CD14-positive monocyte (primary cell): ENCODE measurements around the gene WDR64. TPM values are rescaled to one million over a fixed set of nuclear protein-coding genes. Genes with fewer than 3 reads are reported as not detected.

Source experiments
- DNase-seq, 3 donors: peaks; one replicate each; pipeline ENCODE4 v3.0.0-alpha.2; 2011 to 2022
- H2AFZ ChIP-seq: 2 replicates; pipeline ENCODE4 v1.6.0; 2012; ENCODE audit warnings: mild to moderate bottlenecking, low read depth, low read length, inconsistent platforms; ENCODE audit not compliant: insufficient read depth, poor library complexity, severe bottlenecking
- H3K27ac ChIP-seq, 2 donors: 1 replicate in 1 of 2; 2 replicates in 1 of 2; pipeline ENCODE4 v1.5.1; 2012 to 2013; ENCODE audit warnings: low read length in 2 of 2, control low read depth in 1 of 2, inconsistent platforms in 1 of 2, low read depth in 1 of 2, mild to moderate bottlenecking in 1 of 2
- H3K27me3 ChIP-seq, 2 donors: one replicate each; pipeline versions ENCODE4 v1.6.0 to v1.6.1; 2011 to 2013; ENCODE audit warnings: low read length in 2 of 2; ENCODE audit not compliant: control insufficient read depth in 2 of 2, insufficient read depth in 2 of 2
- H3K36me3 ChIP-seq, 2 donors: replicated peaks in 1 of 2; 1 replicate in 1 of 2; 2 replicates in 1 of 2; pipeline versions ENCODE4 v1.5.1 to v1.6.1; 2012 to 2013; ENCODE audit warnings: low read length in 2 of 2, control low read depth in 1 of 2, inconsistent platforms in 1 of 2, mild to moderate bottlenecking in 1 of 2; ENCODE audit not compliant: insufficient read depth in 2 of 2, control insufficient read depth in 1 of 2
- H3K4me1 ChIP-seq, 2 donors: 1 replicate in 1 of 2; 2 replicates in 1 of 2; pipeline versions ENCODE4 v1.5.1 to v1.6.1; 2012 to 2013; ENCODE audit warnings: low read length in 2 of 2, control low read depth in 1 of 2, inconsistent platforms in 1 of 2, mild to moderate bottlenecking in 1 of 2, moderate library complexity in 1 of 2; ENCODE audit not compliant: insufficient read depth in 2 of 2, control insufficient read depth in 1 of 2
- H3K4me2 ChIP-seq: replicated peaks from 2 replicates; pipeline ENCODE3; 2012; ENCODE audit warnings: low read length, moderate library complexity, mild to moderate bottlenecking; ENCODE audit not compliant: poor library complexity, severe bottlenecking; ENCODE audit errors: extremely low read depth
- H3K4me3 ChIP-seq, 3 experiments: fragments of 200-600 bp in 1 of 3; sonication (generic) in 1 of 3; replicated peaks in 1 of 3; 1 replicate in 2 of 3; 2 replicates in 1 of 3; pipeline ENCODE4 v1.5.1; 2011 to 2013; ENCODE audit warnings: low read length in 3 of 3, mild to moderate bottlenecking in 3 of 3, control low read depth in 2 of 3, low read depth in 2 of 3, inconsistent platforms in 1 of 3, moderate library complexity in 1 of 3
- H3K79me2 ChIP-seq: 2 replicates; pipeline ENCODE4 v1.6.0; 2012; ENCODE audit warnings: mild to moderate bottlenecking, control low read depth, inconsistent platforms, low read length, moderate library complexity; ENCODE audit not compliant: insufficient read depth
- H3K9ac ChIP-seq: 2 replicates; pipeline ENCODE4 v1.6.0; 2017; ENCODE audit warnings: low read length, mild to moderate bottlenecking; ENCODE audit not compliant: insufficient read depth, poor library complexity, severe bottlenecking
- H3K9me3 ChIP-seq, 2 donors: replicated peaks in 1 of 2; 1 replicate in 1 of 2; 2 replicates in 1 of 2; pipeline versions ENCODE4 v1.5.1 to v1.6.1; 2012 to 2013; ENCODE audit warnings: low read length in 2 of 2, control low read depth in 1 of 2; ENCODE audit not compliant: control insufficient read depth in 1 of 2, insufficient read depth in 1 of 2
- H4K20me1 ChIP-seq: 2 replicates; pipeline ENCODE4 v1.6.0; 2012; ENCODE audit warnings: mild to moderate bottlenecking, low read length, control low read depth, moderate library complexity; ENCODE audit not compliant: insufficient read depth
- H3K27ac Mint-ChIP-seq, 7 donors: one replicate each; pipeline ENCODE4 v1.8.0; 2020; ENCODE audit warnings: mild to moderate bottlenecking in 7 of 7, mixed read lengths in 7 of 7, moderate library complexity in 6 of 7, inconsistent platforms in 2 of 7
- H3K27me3 Mint-ChIP-seq, 3 donors: one replicate each; pipeline ENCODE4 v1.8.0; 2021 to 2022; ENCODE audit warnings: low read depth in 3 of 3, mild to moderate bottlenecking in 3 of 3, mixed read lengths in 3 of 3, moderate library complexity in 3 of 3, inconsistent platforms in 1 of 3
- H3K36me3 Mint-ChIP-seq, 2 donors: one replicate each; pipeline ENCODE4 v1.8.0; 2020; ENCODE audit warnings: mixed read lengths in 2 of 2, inconsistent platforms in 1 of 2, mild to moderate bottlenecking in 1 of 2
- H3K4me1 Mint-ChIP-seq: one replicate; pipeline ENCODE4 v1.8.0; 2020; ENCODE audit warnings: mild to moderate bottlenecking, mixed read lengths
- H3K4me3 Mint-ChIP-seq, 2 donors: one replicate each; pipeline ENCODE4 v1.8.0; 2020; ENCODE audit warnings: mild to moderate bottlenecking in 2 of 2, mixed read lengths in 2 of 2, moderate library complexity in 1 of 2
- H3K9me3 Mint-ChIP-seq, 7 donors: one replicate each; pipeline ENCODE4 v1.8.0; 2020 to 2022; ENCODE audit warnings: mixed read lengths in 7 of 7, mild to moderate bottlenecking in 6 of 7, moderate library complexity in 6 of 7, inconsistent platforms in 2 of 7
- WGBS: methylation state at CpG from one replicate; pipeline ENCODE4 v1.1.5; 2013; ENCODE audit warnings: missing lambda C conversion rate; ENCODE audit not compliant: insufficient coverage; 5-methylcytosine and 5-hydroxymethylcytosine counted together
- intact Hi-C, 2 donors: fragments of 100-400 bp; cut with micrococcal nuclease; formaldehyde crosslinking; loops; one replicate each; pipeline versions ENCODE4 v1.15.0 to v1.15.1; 2023
- polyA plus RNA-seq, 3 donors: library from polyadenylated mRNA; depleted of rRNA in 1 of 3; unstranded in 2 of 3; stranded (reverse) in 1 of 3; fragments of 300-500 nt in 2 of 3; fragments of >200 nt in 1 of 3; fragmentation: Illumina TruSeq in 2 of 3; gene quantifications; 1 replicate in 2 of 3; 2 replicates in 1 of 3; pipeline ENCODE4 v1.2.3, GENCODE V29; 2012 to 2021
- TF ChIP-seq, protein P1 (sequence below): fragments of 200-600 bp; IDR thresholded peaks from one replicate; pipeline ENCODE4 v1.8.0; 2022; ENCODE audit warnings: antibody characterized with exemption, mild to moderate bottlenecking

WDR64 gene
- polyA plus RNA-seq, 3 donors, result not detected

DNA sequence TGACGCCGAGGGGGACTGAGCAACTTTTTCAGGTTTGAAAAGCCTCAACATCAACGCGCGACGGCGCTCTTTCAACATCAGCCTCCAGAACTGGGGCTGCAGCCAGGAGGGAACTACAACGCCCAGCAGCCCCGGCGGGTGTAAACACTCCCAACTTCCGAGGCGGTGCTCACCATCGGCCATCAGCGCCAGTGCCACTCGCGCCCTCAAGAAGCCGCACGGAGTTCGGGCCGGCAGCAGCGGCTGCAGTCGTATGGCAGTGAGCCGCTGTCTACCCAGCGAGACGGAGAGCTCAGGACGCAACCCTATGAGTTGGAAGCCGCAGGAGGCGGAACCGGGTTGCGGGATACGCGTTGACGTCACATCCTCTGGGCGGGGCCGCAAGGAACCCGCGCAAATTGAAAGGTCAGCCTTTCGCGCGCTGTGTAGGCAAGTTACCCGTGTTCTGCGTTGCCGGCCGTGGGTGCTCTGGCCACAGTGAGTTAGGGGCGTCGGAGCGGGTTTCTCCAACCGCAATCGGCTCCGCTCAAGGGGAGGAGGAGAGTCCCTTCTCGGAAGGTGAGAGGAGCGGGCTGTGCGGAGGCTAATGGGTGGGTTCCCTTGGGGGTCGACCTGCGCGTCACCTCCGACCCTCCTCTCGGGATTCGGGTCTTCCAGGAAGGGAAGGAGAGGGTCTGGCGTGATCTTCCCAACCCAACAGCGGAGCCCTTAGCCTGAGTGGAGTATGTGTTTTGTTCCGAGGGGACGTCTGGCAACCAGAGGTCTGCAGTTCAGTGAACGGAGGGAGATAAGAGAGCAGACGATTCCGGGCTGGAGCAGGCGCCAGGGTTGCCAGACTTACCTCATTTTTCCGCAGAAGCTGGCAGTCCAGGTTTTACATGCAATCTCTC lies 196.0 kb downstream of the WDR64 start, which contains the start of gene EXO1:
EXO1 (plus strand) TSS at position 409 of the 890 bp plus-strand sequence. CDS start 2,222 bp downstream, outside the sequence.
- Histone ChIP-seq H3K9ac (peak within 1 kb of the TSS; percentile 88), H3K4me2 (peak within 1 kb of the TSS; percentile 93), H4K20me1 (no peaks in the 10 kb centered on the region), H3K4me1 (peaks cover 15 to 19% of the 10 kb centered on the region in 2 donors), H3K9me3 (no peaks in the 10 kb centered on the region), H3K36me3 (peaks cover 6 to 9% of the 10 kb centered on the region in 2 donors), H2AFZ (peak within 1 kb of the TSS; percentile 92), H3K27me3 (no peaks in the 10 kb centered on the region), H3K79me2 (peaks cover 19% of the 10 kb centered on the region), H3K27ac (peak within 1 kb of the TSS; percentile 90 to 97), H3K4me3 (peak within 1 kb of the TSS; percentile 76 to 94 (median 79))
- Mint-ChIP-seq H3K4me3 (peak within 1 kb of the TSS; percentile 94 to 97), H3K27me3 (peaks cover 0 to 6% (median 0%) of the 10 kb centered on the region in 3 donors), H3K36me3 (peaks cover 5 to 11% of the 10 kb centered on the region in 2 donors), H3K4me1 (peaks cover 17% of the 10 kb centered on the region), H3K9me3 (no peaks in the 10 kb centered on the region), H3K27ac (peak within 1 kb of the TSS; percentile 98 to 100 (median 100))
- DNase-seq, result peak; percentile 85 to 86 (median 85)
- under 1% methylated on average over 55 of the region's 68 CpGs for WGBS
- intact Hi-C loops, result loop anchor here (5.0 to 10.0 kb wide), 5 partner anchors 203 to 326 kb away; partner anchors contain the start of genes CHML (in 1 of the 2) and OPN3 (in 1 of the 2)
- TF ChIP-seq, protein P1, sequence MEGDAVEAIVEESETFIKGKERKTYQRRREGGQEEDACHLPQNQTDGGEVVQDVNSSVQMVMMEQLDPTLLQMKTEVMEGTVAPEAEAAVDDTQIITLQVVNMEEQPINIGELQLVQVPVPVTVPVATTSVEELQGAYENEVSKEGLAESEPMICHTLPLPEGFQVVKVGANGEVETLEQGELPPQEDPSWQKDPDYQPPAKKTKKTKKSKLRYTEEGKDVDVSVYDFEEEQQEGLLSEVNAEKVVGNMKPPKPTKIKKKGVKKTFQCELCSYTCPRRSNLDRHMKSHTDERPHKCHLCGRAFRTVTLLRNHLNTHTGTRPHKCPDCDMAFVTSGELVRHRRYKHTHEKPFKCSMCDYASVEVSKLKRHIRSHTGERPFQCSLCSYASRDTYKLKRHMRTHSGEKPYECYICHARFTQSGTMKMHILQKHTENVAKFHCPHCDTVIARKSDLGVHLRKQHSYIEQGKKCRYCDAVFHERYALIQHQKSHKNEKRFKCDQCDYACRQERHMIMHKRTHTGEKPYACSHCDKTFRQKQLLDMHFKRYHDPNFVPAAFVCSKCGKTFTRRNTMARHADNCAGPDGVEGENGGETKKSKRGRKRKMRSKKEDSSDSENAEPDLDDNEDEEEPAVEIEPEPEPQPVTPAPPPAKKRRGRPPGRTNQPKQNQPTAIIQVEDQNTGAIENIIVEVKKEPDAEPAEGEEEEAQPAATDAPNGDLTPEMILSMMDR, result no peak

DNA sequence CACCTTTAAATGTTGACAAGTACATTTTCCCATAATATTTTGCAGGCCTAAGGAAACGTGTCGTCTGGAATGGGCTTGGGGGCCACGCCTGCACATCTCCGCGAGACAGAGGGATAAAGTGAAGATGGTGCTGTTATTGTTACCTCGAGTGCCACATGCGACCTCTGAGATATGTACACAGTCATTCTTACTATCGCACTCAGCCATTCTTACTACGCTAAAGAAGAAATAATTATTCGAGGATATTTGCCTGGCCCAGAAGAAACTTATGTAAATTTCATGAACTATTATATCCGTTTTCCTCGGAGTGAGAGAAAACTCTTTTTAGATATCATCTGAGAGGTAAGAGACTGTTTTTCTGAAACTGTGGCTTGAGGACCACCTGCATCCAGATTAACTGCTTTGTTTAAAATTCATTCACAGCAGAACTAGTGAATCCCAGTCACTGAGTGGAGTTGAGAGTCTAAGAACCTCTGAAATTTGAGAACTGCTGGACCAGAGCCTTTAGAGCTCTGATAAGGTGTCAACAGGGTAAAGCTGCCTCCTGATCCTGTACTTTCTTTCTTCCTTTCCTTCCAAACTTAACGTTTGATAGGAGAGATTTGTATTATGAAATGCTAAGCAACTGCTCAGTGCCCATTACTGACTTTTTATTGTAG lies 196.7 kb downstream of the WDR64 start:
- Histone ChIP-seq H3K27me3 (no peaks in the 10 kb centered on the region), H2AFZ (peak overlapping the region; percentile 92), H3K4me2 (peak overlapping the region; percentile 93), H4K20me1 (no peaks in the 10 kb centered on the region), H3K4me3 (peak overlapping the region in 1 of 3 experiments; percentile 94), H3K79me2 (peaks cover 19% of the 10 kb centered on the region), H3K9ac (no peak overlapping the region), H3K4me1 (peaks cover 15 to 19% of the 10 kb centered on the region in 2 donors), H3K27ac (no peak overlapping the region), H3K36me3 (peaks cover 6 to 17% of the 10 kb centered on the region in 2 donors), H3K9me3 (no peaks in the 10 kb centered on the region)
- Mint-ChIP-seq H3K4me1 (peaks cover 17% of the 10 kb centered on the region), H3K27me3 (peaks cover 0 to 8% (median 0%) of the 10 kb centered on the region in 3 donors), H3K36me3 (peaks cover 12 to 19% of the 10 kb centered on the region in 2 donors), H3K27ac (no peak overlapping the region), H3K4me3 (peak overlapping the region; percentile 94 to 97), H3K9me3 (peaks cover 0 to under 1% (median 0%) of the 10 kb centered on the region in 7 donors)
- no peak for DNase-seq
- WGBS, result no CpG with 5 or more reads among the region's 13 CpGs
- intact Hi-C loops, result loop anchor here (5.0 to 10.0 kb wide), 5 partner anchors 204 to 327 kb away; partner anchors contain the start of genes CHML (in 1 of the 2) and OPN3 (in 1 of the 2)
- TF ChIP-seq, protein P1, result no peak
